ENCODE data around the gene KRT82.

The KRT82 gene

GRCh38 chr12:52362118-52362726 lies 43.9 kb downstream of the KRT82 start:
- POLR2A ChIA-PET (ENCODE audit: low non-redundant PET): no interaction called here

GRCh38 chr12:52361553-52361952 lies 44.6 kb downstream of the KRT82 start:
- ChIA-PET POLR2A (ENCODE audit: low non-redundant PET) (no interaction called here), CTCF (interaction anchor here (1.0 to 1.5 kb wide), 3 partner anchors 11 to 205 kb away, joined by 3 to 8 read pairs (median 5); no protein-coding TSS in a partner anchor)
- no peak for TF ChIP-seq CTCF (conservative IDR thresholded peaks at IDR 0.05; ENCODE audit: low read depth)
- no peak overlapping the region for H3K27ac ChIP-seq
- no peak for DNase-seq (ENCODE audit: low spot score)

More at GRCh38 chr12:52362118-52362726, 43.9 kb downstream of the KRT82 start:
- TF ChIP-seq CTCF (conservative IDR thresholded peaks at IDR 0.05; ENCODE audit: low read depth): no peak
- H3K27ac ChIP-seq: no peak overlapping the region
- no peak for DNase-seq (ENCODE audit: low spot score)
- CTCF ChIA-PET: interaction anchor here (0.7 to 1.5 kb wide), 4 partner anchors 10 to 485 kb away, joined by 3 to 8 read pairs (median 4); no protein-coding TSS in a partner anchor

- no peak for TF ChIP-seq CTCF (conservative IDR thresholded peaks at IDR 0.05; ENCODE audit: low read depth)
- ChIA-PET CTCF (interaction anchor here (0.5 to 1.5 kb wide), 4 partner anchors 12 to 519 kb away, joined by 3 to 8 read pairs (median 4); no protein-coding TSS in a partner anchor), POLR2A (ENCODE audit: low non-redundant PET) (no interaction called here)
- no peak for DNase-seq (ENCODE audit: low spot score)
- no peak overlapping the region for H3K27ac ChIP-seq
These were observed 45.4 kb downstream of the KRT82 start for GRCh38 chr12:52360663-52361271.

GRCh38 chr12:52360106-52360662 lies 46.0 kb downstream of the KRT82 start:
- ChIA-PET POLR2A (ENCODE audit: low non-redundant PET) (no interaction called here), CTCF (interaction anchor here (0.5 to 1.3 kb wide), 3 partner anchors 12 to 519 kb away, joined by 3 to 4 read pairs (median 3); no protein-coding TSS in a partner anchor)
- no peak overlapping the region for H3K27ac ChIP-seq
- TF ChIP-seq CTCF (conservative IDR thresholded peaks at IDR 0.05; ENCODE audit: low read depth): no peak
- DNase-seq (ENCODE audit: low spot score): no peak

- no peak overlapping the region for H3K27ac ChIP-seq
- CTCF ChIA-PET: interaction anchor here (0.6 to 1.1 kb wide), 2 partner anchors 13 to 520 kb away, joined by 4 read pairs; no protein-coding TSS in a partner anchor
- DNase-seq (ENCODE audit: low spot score): no peak
- POLR2A ChIA-PET (ENCODE audit: low non-redundant PET): no interaction called here
- no peak for TF ChIP-seq CTCF (conservative IDR thresholded peaks at IDR 0.05; ENCODE audit: low read depth)
These were observed 46.5 kb downstream of the KRT82 start for GRCh38 chr12:52359621-52360061.

GRCh38 chr12:52358575-52359350 lies 47.4 kb downstream of the KRT82 start:
- DNase-seq (ENCODE audit: low spot score): no peak
- POLR2A ChIA-PET (ENCODE audit: low non-redundant PET): no interaction called here
- no peak for TF ChIP-seq CTCF (conservative IDR thresholded peaks at IDR 0.05; ENCODE audit: low read depth)
- CTCF ChIA-PET: interaction anchor here (0.6 to 1.1 kb wide), 2 partner anchors 14 to 521 kb away, joined by 4 read pairs; no protein-coding TSS in a partner anchor
- H3K27ac ChIP-seq: no peak overlapping the region
